Left forelimb (tissue), 1 donor: ENCODE measurements around the gene OXT.
"Not testable (repeated sequence)": the region's sequence is repeated elsewhere in the genome, so short reads cannot be mapped to it uniquely, and the experiment has no call there.

ENCODE experiments used
- DNase-seq: peaks from one replicate; pipeline ENCODE4 v3.0.0-alpha.2; 2018; ENCODE audit warnings: low spot score

The OXT gene

GRCh38 chr20:3071610-3072529 lies at the start of gene OXT:
Gene OXT, plus strand, starts transcription at chr20:3071620. Its CDS starts 36 bp downstream, at chr20:3071656.
- DNase-seq = no peak

- no peak for DNase-seq
These were observed 49.6 kb upstream of the OXT start for GRCh38 chr20:3021777-3022176.

- DNase-seq = not testable (repeated sequence)
These were observed 48.6 kb upstream of the OXT start for GRCh38 chr20:3022559-3023490.

- DNase-seq = no peak
These were observed 43.4 kb upstream of the OXT start for GRCh38 chr20:3027987-3028386.

DNA sequence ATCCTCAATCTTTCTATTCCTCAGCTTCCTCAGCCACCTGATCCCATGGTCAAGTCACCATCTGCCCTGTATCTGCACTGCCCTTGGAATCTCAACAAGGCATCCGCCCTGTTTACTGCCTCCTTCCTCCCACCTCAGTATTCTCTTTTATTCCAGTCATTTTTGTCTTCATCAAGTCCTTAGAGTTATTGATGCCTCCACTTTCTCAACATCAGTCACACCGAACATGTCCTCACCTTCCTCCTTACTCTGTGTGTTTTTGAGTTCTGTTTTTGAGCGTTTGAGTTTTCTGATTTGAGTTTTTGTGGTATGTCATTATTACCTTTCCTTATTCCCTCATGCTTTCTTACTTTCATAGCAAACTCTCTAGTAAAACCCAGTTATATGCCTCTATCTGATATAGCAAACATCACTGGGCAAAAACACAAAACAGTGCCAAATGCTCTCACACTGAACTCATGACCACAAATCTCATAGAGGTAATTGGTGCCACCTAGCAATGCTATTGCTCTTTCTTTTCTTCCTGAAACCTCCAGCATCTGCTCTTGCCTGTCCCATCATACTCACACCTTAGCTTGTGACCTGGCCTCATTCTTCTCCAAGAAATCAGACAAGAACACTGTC lies 39.8 kb upstream of the OXT start:
- no peak for DNase-seq

DNA sequence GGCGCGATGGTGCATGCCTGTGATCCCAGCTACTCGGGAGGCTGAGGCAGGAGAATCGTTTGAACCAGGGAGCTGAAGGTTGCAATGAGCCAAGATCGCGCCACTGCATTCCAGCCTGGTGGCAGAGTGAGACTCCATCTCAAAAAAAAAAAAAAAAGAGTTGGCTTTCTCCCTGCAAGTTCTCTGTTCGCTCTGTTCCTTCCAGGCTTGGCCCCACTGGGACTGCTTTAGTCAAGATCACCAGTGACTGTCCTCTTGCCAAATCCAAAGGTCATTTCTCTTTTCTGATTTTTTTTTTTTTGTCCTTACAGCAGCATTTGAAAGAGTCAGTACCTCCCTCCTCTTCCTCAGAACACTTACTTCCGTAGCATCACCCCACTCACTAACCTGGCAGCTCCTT lies 38.8 kb upstream of the OXT start:
- DNase-seq = no peak

GRCh38 chr20:3037654-3038053 lies 33.8 kb upstream of the OXT start:
- no peak for DNase-seq

DNA sequence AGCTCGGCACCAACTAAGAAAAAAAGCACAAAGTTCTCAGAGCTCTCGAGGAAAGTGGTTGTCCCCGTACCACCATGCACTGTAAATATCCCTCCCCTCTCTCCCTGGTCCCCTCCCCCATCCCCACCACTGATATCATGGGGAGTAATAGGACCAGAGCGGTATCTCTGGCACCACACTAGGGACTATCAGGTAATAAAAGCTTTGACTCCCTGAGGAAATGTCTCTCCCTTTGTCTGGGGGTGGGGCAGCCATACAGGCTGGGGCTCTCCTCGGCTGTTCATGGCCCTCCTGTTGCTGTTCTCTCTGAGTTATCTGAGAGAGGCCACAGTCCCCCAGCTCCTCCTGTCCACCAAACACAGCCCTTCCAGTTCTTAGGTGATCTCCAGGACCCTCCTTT lies 33.0 kb upstream of the OXT start:
- no peak for DNase-seq

DNA sequence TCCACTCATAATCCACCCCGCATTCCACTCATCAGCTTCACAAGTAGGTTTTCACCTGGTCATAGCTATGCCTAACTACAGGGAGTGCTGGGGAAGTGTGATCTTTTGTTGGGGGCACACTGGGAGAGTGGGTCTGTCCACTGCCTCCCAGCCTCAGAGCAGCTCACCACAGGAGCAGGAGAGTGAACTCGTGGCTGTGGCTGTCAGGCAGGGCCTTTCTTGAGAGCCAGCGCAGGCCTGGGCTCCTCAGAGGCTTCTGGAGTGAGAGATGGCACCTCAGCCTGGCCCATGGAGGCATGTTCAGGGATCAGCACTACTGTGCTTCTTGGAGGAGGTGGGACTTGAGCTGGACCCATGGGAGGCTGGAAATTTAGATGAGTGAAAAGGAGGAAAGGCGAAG lies 32.0 kb upstream of the OXT start:
- no peak for DNase-seq

DNA sequence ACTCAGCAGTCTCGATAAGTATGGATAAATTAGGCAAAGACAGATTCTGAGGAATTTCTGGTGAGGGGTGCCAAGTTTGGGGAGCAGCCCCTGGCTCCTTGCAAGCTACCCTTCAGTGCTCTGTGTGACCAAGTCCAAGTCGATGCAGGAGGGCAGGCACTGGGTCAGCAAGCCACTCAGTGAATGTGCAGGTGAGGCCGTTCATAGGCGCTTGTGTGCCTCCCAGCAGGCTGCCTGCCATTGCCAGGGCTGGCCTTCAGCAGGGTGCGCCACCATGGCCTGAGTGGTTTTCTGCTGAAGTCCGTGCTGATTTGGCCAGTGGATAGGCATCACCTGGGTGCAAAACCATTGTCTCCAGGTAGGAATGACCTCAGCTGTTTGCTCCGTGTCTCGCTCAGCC lies 31.3 kb upstream of the OXT start:
- DNase-seq = no peak

DNA sequence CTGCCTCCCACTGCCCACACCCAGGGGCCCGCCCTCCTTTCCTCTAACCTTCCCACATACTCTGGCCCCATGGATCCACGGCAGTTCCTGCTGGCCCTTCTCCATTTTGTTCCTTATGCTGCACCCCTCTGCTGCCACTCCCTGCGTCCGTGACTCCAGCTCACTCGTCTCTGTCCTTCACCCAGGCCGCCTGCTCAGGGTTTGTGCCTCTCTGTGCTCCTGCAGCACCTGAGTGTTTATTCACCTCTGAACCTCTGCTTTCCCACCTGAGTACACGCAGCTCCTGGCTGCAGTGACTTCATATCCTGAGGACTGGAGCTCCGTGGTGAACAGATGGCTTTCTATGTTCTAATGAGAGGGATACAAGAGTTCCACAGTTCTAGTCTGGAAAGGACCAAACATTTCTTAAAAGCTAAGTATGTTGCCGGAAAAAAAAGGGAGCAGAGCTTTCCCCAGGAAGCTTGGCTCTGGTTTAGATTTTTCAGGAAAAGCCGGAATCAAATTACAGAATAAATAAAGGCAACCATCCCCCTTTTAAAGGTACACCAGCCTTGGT lies 29.5 kb upstream of the OXT start:
- no peak for DNase-seq

DNA sequence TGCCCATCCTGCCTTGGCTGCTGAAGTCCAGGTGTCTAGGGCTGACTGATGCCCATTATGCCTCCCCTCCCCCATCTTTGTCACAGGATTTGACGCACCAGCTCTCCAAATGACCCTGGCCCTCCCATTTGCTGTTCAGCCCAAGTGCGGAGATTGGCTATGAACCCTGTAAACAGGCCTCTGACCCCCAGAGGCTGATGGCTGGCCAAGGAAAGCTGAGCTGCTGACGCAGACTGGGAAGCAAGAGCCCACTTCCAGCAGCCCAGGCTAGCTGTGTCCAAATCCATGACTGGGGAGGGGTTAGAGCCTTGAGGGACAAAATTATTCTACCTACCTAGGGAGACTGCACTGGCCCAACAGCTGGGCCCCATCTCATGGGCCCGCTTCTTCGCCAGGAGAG lies 28.8 kb upstream of the OXT start:
- no peak for DNase-seq

DNA sequence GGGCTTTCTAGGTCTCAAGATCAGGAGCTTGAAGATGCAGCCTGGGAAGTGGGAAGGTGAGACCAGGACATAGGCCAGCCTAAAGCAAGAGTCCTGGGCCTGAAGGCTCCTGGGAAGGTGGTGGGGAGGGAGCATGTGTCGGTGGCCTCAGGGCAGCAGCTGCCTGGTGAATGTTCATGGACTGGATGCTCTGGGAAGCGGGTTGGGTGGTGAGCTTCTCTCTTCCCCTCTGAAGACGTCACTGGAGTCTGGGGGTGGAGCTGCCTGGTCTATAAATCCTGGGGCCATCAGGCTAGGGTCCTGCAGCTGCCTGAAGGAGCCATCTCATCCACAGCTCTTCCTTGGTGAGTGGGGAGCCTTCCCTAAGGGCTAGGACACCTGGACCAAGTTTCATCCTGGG lies 28.1 kb upstream of the OXT start, which contains the start of gene GNRH2:
TSS of gene GNRH2 (plus strand) at position 301 of the 400 bp plus-strand sequence. CDS start 793 bp downstream, outside the sequence.
- DNase-seq = no peak

- no peak for DNase-seq
These were observed 27.0 kb upstream of the OXT start for GRCh38 chr20:3044336-3044965.

GRCh38 chr20:3045042-3045815 lies 26.2 kb upstream of the OXT start:
- no peak for DNase-seq

- peak; percentile 95 for DNase-seq
These were observed 25.4 kb upstream of the OXT start, which contains the start of gene MRPS26 for GRCh38 chr20:3045816-3046676. Gene MRPS26, plus strand, starts transcription at chr20:3046052. Its CDS starts 17 bp downstream, at chr20:3046069.

- no peak for DNase-seq
These were observed 24.6 kb upstream of the OXT start for GRCh38 chr20:3046677-3047462.
